GM21367 (cell line): ENCODE data around the gene THBS2.

Experiments used
- ATAC-seq: cut with Tn5 transposase; IDR thresholded peaks from one replicate; pipeline ENCODE4 v1.9.1; 2021; ENCODE audit not compliant: unreplicated experiment

The THBS2 gene

GRCh38 chr6:169168302-169168630 is 85.4 kb downstream of the THBS2 start:
- ATAC-seq = no peak

- ATAC-seq = no peak
These were observed 85.9 kb downstream of the THBS2 start for GRCh38 chr6:169167581-169168301.

GRCh38 chr6:169166896-169167580 is 86.6 kb downstream of the THBS2 start:
- no peak for ATAC-seq
